GM23338 (cell line): ENCODE results near the gene LNPEP. TPM values are rescaled to one million over a fixed set of nuclear protein-coding genes. Genes with fewer than 3 reads are reported as not detected.

ENCODE experiments used
- ATAC-seq: fragments of 200-7000 bp; cut with Tn5 transposase; 3 replicates; pipeline ENCODE4 v1.9.1; 2020
- DNase-seq: peaks from one replicate; pipeline ENCODE4 v3.0.0-alpha.2; 2015; ENCODE audit warnings: low spot score
- H2AFZ ChIP-seq: fragments of 200-600 bp; sonication (generic); 2 replicates; pipeline ENCODE4 v1.8.0; 2016; ENCODE audit warnings: antibody characterized with exemption, mild to moderate bottlenecking, moderate library complexity
- H3F3A ChIP-seq: fragments of 200-600 bp; sonication (generic); replicated peaks from 2 replicates; pipeline ENCODE4 v1.8.0; 2017; ENCODE audit warnings: antibody characterized with exemption, mixed run types, low read depth
- H3K27ac ChIP-seq: fragments of 200-600 bp; sonication (generic); 2 replicates; pipeline ENCODE4 v1.6.1; 2016; ENCODE audit warnings: low read depth
- H3K27me3 ChIP-seq: fragments of 200-600 bp; sonication (generic); 2 replicates; pipeline ENCODE4 v1.8.0; 2016; ENCODE audit warnings: mild to moderate bottlenecking, mixed run types, moderate library complexity; ENCODE audit not compliant: insufficient read depth
- H3K36me3 ChIP-seq: fragments of 200-600 bp; sonication (generic); 2 replicates; pipeline ENCODE4 v1.8.0; 2016; ENCODE audit warnings: mild to moderate bottlenecking; ENCODE audit not compliant: insufficient read depth
- H3K4me1 ChIP-seq: fragments of 200-600 bp; sonication (generic); 2 replicates; pipeline ENCODE4 v1.8.0; 2016; ENCODE audit warnings: mild to moderate bottlenecking, moderate library complexity; ENCODE audit not compliant: insufficient read depth
- H3K4me2 ChIP-seq: fragments of 200-600 bp; sonication (generic); 2 replicates; pipeline ENCODE4 v1.7.1; 2017; ENCODE audit warnings: mixed run types
- H3K4me3 ChIP-seq: fragments of 200-600 bp; sonication (generic); 2 replicates; pipeline ENCODE4 v1.6.1; 2016; ENCODE audit warnings: mixed run types
- H3K79me2 ChIP-seq: fragments of 200-600 bp; sonication (generic); replicated peaks from 2 replicates; pipeline ENCODE4 v1.8.0; 2017; ENCODE audit warnings: mild to moderate bottlenecking; ENCODE audit not compliant: insufficient read depth
- H3K9me2 ChIP-seq: fragments of 200-600 bp; sonication (generic); 2 replicates; pipeline ENCODE4 v1.8.0; 2017; ENCODE audit not compliant: insufficient read depth
- H4K20me1 ChIP-seq: fragments of 200-600 bp; sonication (generic); replicated peaks from 2 replicates; pipeline ENCODE4 v1.8.0; 2017; ENCODE audit warnings: mild to moderate bottlenecking; ENCODE audit not compliant: insufficient read depth
- H3K27ac Mint-ChIP-seq: 2 replicates; pipeline ENCODE4 v1.8.0; 2020; ENCODE audit warnings: inconsistent platforms, mild to moderate bottlenecking, moderate library complexity, mixed read lengths
- H3K27me3 Mint-ChIP-seq: 3 replicates; pipeline ENCODE4 v1.8.0; 2022; ENCODE audit warnings: low read depth, mild to moderate bottlenecking, moderate library complexity, mixed read lengths, inconsistent platforms; ENCODE audit not compliant: insufficient read depth, poor library complexity
- H3K36me3 Mint-ChIP-seq: 3 replicates; pipeline ENCODE4 v1.8.0; 2021; ENCODE audit warnings: low read depth, mild to moderate bottlenecking, inconsistent platforms, moderate library complexity, mixed read lengths
- H3K4me1 Mint-ChIP-seq: 3 replicates; pipeline ENCODE4 v1.8.0; 2020; ENCODE audit warnings: mild to moderate bottlenecking, inconsistent platforms, mixed read lengths
- H3K4me3 Mint-ChIP-seq: 3 replicates; pipeline ENCODE4 v1.8.0; 2021; ENCODE audit warnings: moderate library complexity, mild to moderate bottlenecking, inconsistent platforms, mixed read lengths
- H3K9me3 Mint-ChIP-seq: 3 replicates; pipeline ENCODE4 v1.8.0; 2020; ENCODE audit warnings: moderate library complexity, mild to moderate bottlenecking, inconsistent platforms, mixed read lengths
- EZH2 ChIP-seq: fragments of 200-600 bp; sonication (generic); IDR thresholded peaks from one replicate; pipeline ENCODE4 v1.8.0; 2017; ENCODE audit warnings: antibody characterized with exemption, mild to moderate bottlenecking, low read depth; ENCODE audit not compliant: unreplicated experiment
- JUNB ChIP-seq: IDR thresholded peaks from one replicate; pipeline ENCODE4 v1.6.1; 2016; ENCODE audit warnings: antibody characterized with exemption; ENCODE audit not compliant: unreplicated experiment
- STAT1 ChIP-seq: IDR thresholded peaks from one replicate; pipeline ENCODE4 v1.6.1; 2016; ENCODE audit warnings: antibody characterized with exemption; ENCODE audit not compliant: unreplicated experiment
- ZNF114 ChIP-seq: fragments of 250-450 bp; sonication (Bioruptor Pico); IDR thresholded peaks from 2 replicates; pipeline ENCODE4 v1.5.0; 2020; ENCODE audit warnings: mild to moderate bottlenecking, moderate library complexity
- ZNF331 ChIP-seq: fragments of 250-450 bp; sonication (Bioruptor Pico); IDR thresholded peaks from 2 replicates; pipeline ENCODE4 v1.5.0; 2020; ENCODE audit warnings: low read depth, mild to moderate bottlenecking, moderate library complexity
- ZNF462 ChIP-seq: fragments of 250-450 bp; sonication (Bioruptor Pico); IDR thresholded peaks from 2 replicates; pipeline ENCODE4 v1.5.0; 2020; ENCODE audit warnings: mild to moderate bottlenecking, moderate library complexity
- polyA plus RNA-seq: library from polyadenylated mRNA; unstranded; fragments of >200 nt; fragmentation: Nextera tagmentation; extraction: Ambion mirVana; gene quantifications from 2 replicates; pipeline ENCODE4 v1.2.1, GENCODE V29; 2016
- total RNA-seq: library from RNA; depleted of rRNA; stranded (reverse); fragments of >200 nt; shearing (Covaris generic); gene quantifications from 2 replicates; pipeline ENCODE4 v1.2.3, GENCODE V29; 2014

LNPEP gene
- total and polyA plus RNA-seq, 2 experiments from 2014 or later, result 1.2 to 8.3 TPM

- no peak overlapping the region for H3K4me2 ChIP-seq
- H3K4me1 ChIP-seq, result no peaks in the 10 kb centered on the region
- H3K36me3 ChIP-seq, result no peaks in the 10 kb centered on the region
- TF ChIP-seq JUNB, result no peak
- TF ChIP-seq STAT1, result no peak
- TF ChIP-seq ZNF114 (CRISPR knock-in tag), result no peak
- TF ChIP-seq ZNF331 (CRISPR knock-in tag), result no peak
- TF ChIP-seq ZNF462 (CRISPR knock-in tag), result no peak
- Mint-ChIP-seq H3K36me3 (no peaks in the 10 kb centered on the region; the same call in 2 of the 3 replicates), H3K4me1 (no peaks in the 10 kb centered on the region; the same call in 2 of the 3 replicates), H3K27me3 (peaks cover 5% of the 10 kb centered on the region), H3K4me3 (no peak overlapping the region), H3K27ac (no peak overlapping the region), H3K9me3 (no peaks in the 10 kb centered on the region)
- H3K27me3 ChIP-seq, result no peaks in the 10 kb centered on the region
- ATAC-seq (no peak), DNase-seq (no peak)
- no peaks in the 10 kb centered on the region for H4K20me1 ChIP-seq
- H3K9me2 ChIP-seq, result no peaks in the 10 kb centered on the region
- H3K4me3 ChIP-seq, result no peak overlapping the region
- no peaks in the 10 kb centered on the region for H3K79me2 ChIP-seq
- no peak overlapping the region for H3K27ac ChIP-seq
- H3F3A ChIP-seq, result no peaks in the 10 kb centered on the region
- no peak overlapping the region for H2AFZ ChIP-seq
Measured at GRCh38 chr5:97073420-97073819, 137.5 kb downstream of the LNPEP start.

- Histone ChIP-seq H3F3A (no peaks in the 10 kb centered on the region), H3K9me2 (no peaks in the 10 kb centered on the region)
- TF ChIP-seq EZH2, result no peak
- no peak for TF ChIP-seq ZNF114 (CRISPR knock-in tag)
- TF ChIP-seq STAT1, result no peak
- no peak for TF ChIP-seq ZNF462 (CRISPR knock-in tag)
Measured at GRCh38 chr5:97074859-97075489, 139.1 kb downstream of the LNPEP start.

More at GRCh38 chr5:97074859-97075489, 139.1 kb downstream of the LNPEP start:
- no peak overlapping the region for H3K4me3 Mint-ChIP-seq
- Histone ChIP-seq H3K4me3 (no peak overlapping the region), H3K79me2 (no peaks in the 10 kb centered on the region), H4K20me1 (no peaks in the 10 kb centered on the region), H3K36me3 (no peaks in the 10 kb centered on the region), H3K4me1 (no peaks in the 10 kb centered on the region), H3K27ac (no peak overlapping the region), H3K4me2 (no peak overlapping the region), H3K27me3 (no peaks in the 10 kb centered on the region), H2AFZ (no peak overlapping the region)
- no peaks in the 10 kb centered on the region; the same call in 2 of the 3 replicates for H3K36me3 Mint-ChIP-seq
- ATAC-seq (no peak), DNase-seq (no peak)
- H3K27me3 Mint-ChIP-seq, result peaks cover 5% of the 10 kb centered on the region
- H3K27ac Mint-ChIP-seq, result no peak overlapping the region
- H3K4me1 Mint-ChIP-seq, result no peaks in the 10 kb centered on the region; the same call in 2 of the 3 replicates
- H3K9me3 Mint-ChIP-seq, result no peaks in the 10 kb centered on the region
